PC-3 (cell line): ENCODE data around the gene CLN6. TPM values are rescaled to one million over a fixed set of nuclear protein-coding genes. Genes with fewer than 3 reads are reported as not detected.

ENCODE experiments used
- ATAC-seq: fragments of 200-7000 bp; cut with Tn5 transposase; 2 replicates; pipeline ENCODE4 v1.9.1; 2020; ENCODE audit warnings: mild to moderate bottlenecking, moderate library complexity
- BruUV-seq: library from RNA; stranded (reverse); fragments of 400-500 nt; replicated peaks from 2 replicates; lab custom pipeline; 2021; lab: Mats Ljungman, UMichigan
- CTCF ChIA-PET: fragments of 300-600 bp; sonication (Branson Sonifier 250); formaldehyde crosslinking; loops from one replicate; lab custom pipeline; 2022; ENCODE audit warnings: antibody characterized with exemption; lab: Charles Lee
- POLR2A ChIA-PET: fragments of 300-600 bp; sonication (Branson Sonifier 250); formaldehyde crosslinking; loops from one replicate; lab custom pipeline; 2022; ENCODE audit warnings: antibody characterized with exemption; ENCODE audit not compliant: unreplicated experiment; lab: Charles Lee
- DNase-seq: peaks from one replicate; pipeline ENCODE4 v3.0.0-alpha.2; 2015
- H2AFZ ChIP-seq: fragments of 300-600 bp; sonication (generic); 2 replicates; pipeline ENCODE4 v1.6.0; 2016; ENCODE audit warnings: antibody characterized with exemption, low read length
- H3F3A ChIP-seq: fragments of 300-600 bp; sonication (generic); one replicate; pipeline ENCODE4 v1.6.0; 2017; ENCODE audit warnings: antibody characterized with exemption, low read length, control low read depth, mild to moderate bottlenecking; ENCODE audit not compliant: unreplicated experiment
- H3K27ac ChIP-seq: fragments of 300-600 bp; sonication (generic); 2 replicates; pipeline ENCODE4 v1.5.1; 2016; ENCODE audit warnings: mild to moderate bottlenecking, low read length
- H3K27me3 ChIP-seq: fragments of 300-600 bp; sonication (generic); 2 replicates; pipeline ENCODE4 v1.6.1; 2016; ENCODE audit warnings: low read length, mixed read lengths
- H3K36me3 ChIP-seq: fragments of 300-600 bp; sonication (generic); 2 replicates; pipeline ENCODE4 v1.6.1; 2016; ENCODE audit warnings: low read depth, mixed run types, low read length, mixed read lengths
- H3K4me1 ChIP-seq: fragments of 300-600 bp; sonication (generic); 2 replicates; pipeline ENCODE4 v1.5.1; 2016; ENCODE audit warnings: low read length; ENCODE audit not compliant: insufficient read depth
- H3K4me2 ChIP-seq: fragments of 300-600 bp; sonication (generic); 2 replicates; pipeline ENCODE4 v1.6.0; 2016; ENCODE audit warnings: low read length
- H3K4me3 ChIP-seq: fragments of 300-600 bp; sonication (generic); 2 replicates; pipeline ENCODE4 v1.5.1; 2016; ENCODE audit warnings: mild to moderate bottlenecking, low read length, mixed read lengths
- H3K79me2 ChIP-seq: fragments of 300-600 bp; sonication (generic); 2 replicates; pipeline ENCODE4 v1.6.1; 2017; ENCODE audit warnings: low read length, mixed read lengths
- H3K9ac ChIP-seq: fragments of 300-600 bp; sonication (generic); 2 replicates; pipeline ENCODE4 v1.6.0; 2016; ENCODE audit warnings: mild to moderate bottlenecking, low read length
- H3K9me2 ChIP-seq: fragments of 300-600 bp; sonication (generic); replicated peaks from 2 replicates; pipeline ENCODE4 v1.6.1; 2016; ENCODE audit warnings: mixed run types, low read length, mixed read lengths
- H3K9me3 ChIP-seq: fragments of 300-600 bp; sonication (generic); 2 replicates; pipeline ENCODE4 v1.6.1; 2016; ENCODE audit warnings: low read length, mixed read lengths
- H4K20me1 ChIP-seq: fragments of 300-600 bp; sonication (generic); 2 replicates; pipeline ENCODE4 v1.6.1; 2016; ENCODE audit warnings: low read length, mixed read lengths
- CTCF ChIP-seq: fragments of 300-600 bp; sonication (generic); conservative IDR thresholded peaks from 2 replicates; pipeline ENCODE4 v1.5.1; 2017; ENCODE audit warnings: antibody characterized with exemption, low read depth, mild to moderate bottlenecking, low read length
- EZH2 ChIP-seq: fragments of 300-600 bp; sonication (generic); IDR thresholded peaks from one replicate; pipeline ENCODE4 v1.6.1; 2017; ENCODE audit warnings: antibody characterized with exemption, mild to moderate bottlenecking, low read length; ENCODE audit not compliant: unreplicated experiment
- EZH2phosphoT487 ChIP-seq: fragments of 300-600 bp; sonication (generic); IDR thresholded peaks from 2 replicates; pipeline ENCODE4 v1.6.1; 2018; ENCODE audit warnings: mild to moderate bottlenecking, antibody characterized with exemption, low read length, borderline replicate concordance
- intact Hi-C: fragments of 100-400 bp; cut with micrococcal nuclease; formaldehyde crosslinking; loops from 2 replicates; pipeline ENCODE4 v1.9.0; 2023
- total RNA-seq: library from RNA; depleted of rRNA; stranded (reverse); fragments of >200 nt; gene quantifications from 2 replicates; pipeline ENCODE4 v1.2.3, GENCODE V29; 2014

The CLN6 gene
- total RNA-seq, 1 experiment from 2014 or later, result 33.4 TPM

DNA sequence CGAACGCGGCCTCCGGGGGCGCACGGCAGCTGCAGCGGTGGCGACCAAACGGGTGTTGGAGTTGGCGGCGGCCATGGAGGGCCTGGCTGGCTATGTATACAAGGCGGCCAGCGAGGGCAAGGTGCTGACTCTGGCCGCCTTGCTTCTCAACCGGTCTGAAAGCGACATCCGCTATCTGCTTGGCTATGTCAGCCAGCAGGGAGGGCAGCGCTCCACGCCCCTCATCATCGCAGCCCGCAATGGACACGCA is 48.7 kb upstream of the CLN6 start:
- peak overlapping the region; percentile 99 for H3K4me2 ChIP-seq

DNA sequence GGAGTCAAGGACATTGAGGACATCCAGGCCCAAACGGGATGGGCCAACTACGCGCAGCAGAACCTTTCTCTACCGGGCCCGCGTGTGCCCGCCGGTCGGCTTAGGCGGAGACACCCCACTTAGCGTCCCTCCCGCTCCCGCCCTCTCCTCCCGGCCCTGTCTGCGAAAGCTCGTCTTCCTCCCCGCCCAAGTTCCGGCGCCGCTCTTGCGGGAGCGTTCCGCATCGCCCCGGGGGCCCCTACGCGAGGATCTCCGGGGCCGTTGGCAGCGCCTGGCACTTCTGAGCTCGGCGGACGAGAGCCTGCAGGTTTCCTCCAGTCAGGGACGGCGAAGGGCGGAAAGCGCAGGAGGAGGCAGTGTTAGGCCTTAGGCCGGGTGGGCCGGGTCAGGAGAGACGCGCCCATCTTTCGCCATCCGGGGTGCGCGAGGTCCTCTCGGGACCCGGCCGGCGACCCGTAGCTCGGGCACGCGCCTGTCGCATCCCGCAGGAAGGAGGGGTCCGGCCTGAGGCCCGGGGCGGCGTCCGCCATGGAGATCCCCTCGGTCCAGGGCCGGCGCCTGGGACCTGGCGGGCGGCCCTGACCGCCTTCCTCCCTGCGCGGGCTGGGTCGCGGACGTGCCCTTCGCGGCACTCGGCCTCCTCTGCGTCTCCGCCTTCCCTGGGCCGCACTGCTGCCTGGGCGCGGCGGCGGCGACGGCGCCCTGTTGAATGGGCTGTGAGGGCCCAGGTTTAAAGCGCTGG is 48.2 kb upstream of the CLN6 start, which contains the start of gene FEM1B:
TSS of gene FEM1B (plus strand) at position 143 of the 742 bp plus-strand sequence. CDS start 673 bp downstream, outside the sequence.
- H3K9me3 ChIP-seq, result no peaks in the 10 kb centered on the region
- peak within 1 kb of the TSS; percentile 99 for H3K4me2 ChIP-seq
- peaks cover 64% of the 10 kb centered on the region for H3K4me1 ChIP-seq
- H3K9me2 ChIP-seq, result no peaks in the 10 kb centered on the region
- H3K4me3 ChIP-seq, result peak within 1 kb of the TSS; percentile 89
- TF ChIP-seq EZH2phosphoT487 (no peak), EZH2 (no peak)
- peaks cover 45% of the 10 kb centered on the region for H4K20me1 ChIP-seq
- H3K27ac ChIP-seq, result peak within 1 kb of the TSS; percentile 95
- intact Hi-C loops, result loop anchor here (2.0 kb wide), 2 partner anchors 25 to 75 kb away; no protein-coding TSS in a partner anchor
- no TSS peak for BruUV-seq
- H3F3A ChIP-seq, result no peaks in the 10 kb centered on the region
- no peaks in the 10 kb centered on the region; the same call in 1 of the 2 replicates for H3K36me3 ChIP-seq
- DNase-seq (peak; percentile 83), ATAC-seq (peak; percentile 69)
- peak within 1 kb of the TSS; percentile 96 for H3K9ac ChIP-seq
- CTCF ChIA-PET, result interaction anchor here (0.6 to 1.0 kb wide), 2 partner anchors 24 to 30 kb away, joined by 4 read pairs; no protein-coding TSS in a partner anchor
- H2AFZ ChIP-seq, result peak within 1 kb of the TSS; percentile 93
- POLR2A ChIA-PET, result interaction anchor here (0.7 kb wide), 1 partner anchor 18 kb away, joined by 4 read pairs; no protein-coding TSS in a partner anchor
- no peaks in the 10 kb centered on the region for H3K27me3 ChIP-seq
- peaks cover 49% of the 10 kb centered on the region for H3K79me2 ChIP-seq

More for the DNA sequence above, 48.7 kb upstream of the CLN6 start:
- no peak for TF ChIP-seq EZH2phosphoT487
- TF ChIP-seq EZH2, result no peak
- no peak; the same call in 1 of the 2 replicates for TF ChIP-seq CTCF
- no peaks in the 10 kb centered on the region for H3K9me3 ChIP-seq
- peak overlapping the region; percentile 93 for H2AFZ ChIP-seq
- ChIA-PET POLR2A (no interaction called here), CTCF (no interaction called here)
- no peaks in the 10 kb centered on the region for H3K9me2 ChIP-seq
- H3K4me3 ChIP-seq, result peak overlapping the region; percentile 89
- DNase-seq (peak; percentile 42), ATAC-seq (no peak)
- intact Hi-C loops, result loop anchor here (2.0 kb wide), 2 partner anchors 25 to 75 kb away; no protein-coding TSS in a partner anchor
- peak overlapping the region; percentile 95 for H3K27ac ChIP-seq
- peaks cover 54% of the 10 kb centered on the region for H3K79me2 ChIP-seq
- no peaks in the 10 kb centered on the region for H3K27me3 ChIP-seq
- peaks cover 48% of the 10 kb centered on the region for H4K20me1 ChIP-seq
- BruUV-seq, result no TSS peak
- peak overlapping the region; percentile 96 for H3K9ac ChIP-seq
- no peaks in the 10 kb centered on the region for H3F3A ChIP-seq
- peaks cover 59% of the 10 kb centered on the region for H3K4me1 ChIP-seq
- no peaks in the 10 kb centered on the region; the same call in 1 of the 2 replicates for H3K36me3 ChIP-seq

GRCh38 chr15:68277131-68277602 is 47.6 kb upstream of the CLN6 start:
- ATAC-seq (no peak), DNase-seq (no peak)
- no peak for TF ChIP-seq CTCF
- TF ChIP-seq EZH2, result no peak
- no peak for TF ChIP-seq EZH2phosphoT487
- Histone ChIP-seq H3K4me1 (peaks cover 70% of the 10 kb centered on the region), H3K79me2 (peaks cover 43% of the 10 kb centered on the region), H3K4me3 (peak overlapping the region; percentile 89), H3K9ac (peak overlapping the region; percentile 96), H3K9me2 (no peaks in the 10 kb centered on the region), H3K9me3 (no peaks in the 10 kb centered on the region), H3K4me2 (peak overlapping the region; percentile 99), H3K27ac (peak overlapping the region; percentile 95), H3K27me3 (no peaks in the 10 kb centered on the region), H2AFZ (peak overlapping the region; percentile 93), H4K20me1 (peaks cover 39% of the 10 kb centered on the region), H3F3A (no peaks in the 10 kb centered on the region), H3K36me3 (no peaks in the 10 kb centered on the region; the same call in 1 of the 2 replicates)
- intact Hi-C loops, result no loop called here
- ChIA-PET POLR2A (interaction anchor here (0.7 kb wide), 1 partner anchor 19 kb away, joined by 4 read pairs; no protein-coding TSS in a partner anchor), CTCF (interaction anchor here (1.0 kb wide), 1 partner anchor 24 kb away, joined by 4 read pairs; no protein-coding TSS in a partner anchor)
- BruUV-seq, result TSS peak; percentile 74
